ENCODE data around the gene CBLN1. TPM values are rescaled to one million over a fixed set of nuclear protein-coding genes. Genes with fewer than 3 reads are reported as not detected.

CBLN1 gene
- total and polyA plus RNA-seq, 9 of the 15 experiments (the other 6 are each of a cell fraction or from before 2014, with no cell fraction given): not detected

DNA sequence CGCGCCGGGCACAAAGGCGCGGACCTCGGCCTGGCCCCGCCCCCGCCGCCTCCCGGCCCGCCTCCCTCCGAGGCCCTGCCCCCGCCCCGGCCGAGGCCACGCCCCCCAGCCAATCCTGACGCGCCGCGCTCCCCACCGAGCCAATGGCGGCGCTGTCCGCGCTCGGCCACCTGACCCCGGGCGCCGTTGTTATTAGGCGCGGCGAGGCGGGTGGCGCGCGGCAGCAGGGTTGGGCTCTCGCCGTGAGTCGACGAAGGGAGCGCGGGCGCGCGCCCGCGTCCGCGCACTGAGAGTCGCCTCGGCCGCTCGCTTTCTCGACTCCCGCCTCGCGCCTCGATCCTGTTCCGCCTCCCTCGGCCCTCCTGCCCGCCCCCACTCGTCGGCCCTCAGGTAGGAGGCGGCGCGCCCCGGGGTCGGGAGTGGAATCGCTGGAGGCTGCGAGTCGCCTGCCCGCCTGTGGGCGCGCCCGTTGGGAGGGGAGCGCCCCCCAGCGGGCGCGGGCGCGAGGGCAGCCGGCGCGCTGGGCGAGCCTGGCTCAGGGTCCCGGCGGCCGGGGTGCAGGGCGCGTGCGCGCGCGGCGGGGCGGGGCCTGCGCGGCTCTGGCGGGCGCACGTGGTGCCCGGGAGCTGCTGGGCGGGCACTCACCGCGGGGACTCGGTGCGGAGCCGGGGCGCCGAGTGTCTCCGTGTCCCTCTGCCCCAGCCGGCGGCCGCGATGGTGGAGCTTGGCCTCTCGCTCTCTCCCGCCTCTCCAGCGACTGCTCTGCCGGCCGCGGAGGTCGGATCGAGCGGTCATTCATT is 405 bp upstream of the CBLN1 start (continued):
- TF ChIP-seq, protein P1, sequence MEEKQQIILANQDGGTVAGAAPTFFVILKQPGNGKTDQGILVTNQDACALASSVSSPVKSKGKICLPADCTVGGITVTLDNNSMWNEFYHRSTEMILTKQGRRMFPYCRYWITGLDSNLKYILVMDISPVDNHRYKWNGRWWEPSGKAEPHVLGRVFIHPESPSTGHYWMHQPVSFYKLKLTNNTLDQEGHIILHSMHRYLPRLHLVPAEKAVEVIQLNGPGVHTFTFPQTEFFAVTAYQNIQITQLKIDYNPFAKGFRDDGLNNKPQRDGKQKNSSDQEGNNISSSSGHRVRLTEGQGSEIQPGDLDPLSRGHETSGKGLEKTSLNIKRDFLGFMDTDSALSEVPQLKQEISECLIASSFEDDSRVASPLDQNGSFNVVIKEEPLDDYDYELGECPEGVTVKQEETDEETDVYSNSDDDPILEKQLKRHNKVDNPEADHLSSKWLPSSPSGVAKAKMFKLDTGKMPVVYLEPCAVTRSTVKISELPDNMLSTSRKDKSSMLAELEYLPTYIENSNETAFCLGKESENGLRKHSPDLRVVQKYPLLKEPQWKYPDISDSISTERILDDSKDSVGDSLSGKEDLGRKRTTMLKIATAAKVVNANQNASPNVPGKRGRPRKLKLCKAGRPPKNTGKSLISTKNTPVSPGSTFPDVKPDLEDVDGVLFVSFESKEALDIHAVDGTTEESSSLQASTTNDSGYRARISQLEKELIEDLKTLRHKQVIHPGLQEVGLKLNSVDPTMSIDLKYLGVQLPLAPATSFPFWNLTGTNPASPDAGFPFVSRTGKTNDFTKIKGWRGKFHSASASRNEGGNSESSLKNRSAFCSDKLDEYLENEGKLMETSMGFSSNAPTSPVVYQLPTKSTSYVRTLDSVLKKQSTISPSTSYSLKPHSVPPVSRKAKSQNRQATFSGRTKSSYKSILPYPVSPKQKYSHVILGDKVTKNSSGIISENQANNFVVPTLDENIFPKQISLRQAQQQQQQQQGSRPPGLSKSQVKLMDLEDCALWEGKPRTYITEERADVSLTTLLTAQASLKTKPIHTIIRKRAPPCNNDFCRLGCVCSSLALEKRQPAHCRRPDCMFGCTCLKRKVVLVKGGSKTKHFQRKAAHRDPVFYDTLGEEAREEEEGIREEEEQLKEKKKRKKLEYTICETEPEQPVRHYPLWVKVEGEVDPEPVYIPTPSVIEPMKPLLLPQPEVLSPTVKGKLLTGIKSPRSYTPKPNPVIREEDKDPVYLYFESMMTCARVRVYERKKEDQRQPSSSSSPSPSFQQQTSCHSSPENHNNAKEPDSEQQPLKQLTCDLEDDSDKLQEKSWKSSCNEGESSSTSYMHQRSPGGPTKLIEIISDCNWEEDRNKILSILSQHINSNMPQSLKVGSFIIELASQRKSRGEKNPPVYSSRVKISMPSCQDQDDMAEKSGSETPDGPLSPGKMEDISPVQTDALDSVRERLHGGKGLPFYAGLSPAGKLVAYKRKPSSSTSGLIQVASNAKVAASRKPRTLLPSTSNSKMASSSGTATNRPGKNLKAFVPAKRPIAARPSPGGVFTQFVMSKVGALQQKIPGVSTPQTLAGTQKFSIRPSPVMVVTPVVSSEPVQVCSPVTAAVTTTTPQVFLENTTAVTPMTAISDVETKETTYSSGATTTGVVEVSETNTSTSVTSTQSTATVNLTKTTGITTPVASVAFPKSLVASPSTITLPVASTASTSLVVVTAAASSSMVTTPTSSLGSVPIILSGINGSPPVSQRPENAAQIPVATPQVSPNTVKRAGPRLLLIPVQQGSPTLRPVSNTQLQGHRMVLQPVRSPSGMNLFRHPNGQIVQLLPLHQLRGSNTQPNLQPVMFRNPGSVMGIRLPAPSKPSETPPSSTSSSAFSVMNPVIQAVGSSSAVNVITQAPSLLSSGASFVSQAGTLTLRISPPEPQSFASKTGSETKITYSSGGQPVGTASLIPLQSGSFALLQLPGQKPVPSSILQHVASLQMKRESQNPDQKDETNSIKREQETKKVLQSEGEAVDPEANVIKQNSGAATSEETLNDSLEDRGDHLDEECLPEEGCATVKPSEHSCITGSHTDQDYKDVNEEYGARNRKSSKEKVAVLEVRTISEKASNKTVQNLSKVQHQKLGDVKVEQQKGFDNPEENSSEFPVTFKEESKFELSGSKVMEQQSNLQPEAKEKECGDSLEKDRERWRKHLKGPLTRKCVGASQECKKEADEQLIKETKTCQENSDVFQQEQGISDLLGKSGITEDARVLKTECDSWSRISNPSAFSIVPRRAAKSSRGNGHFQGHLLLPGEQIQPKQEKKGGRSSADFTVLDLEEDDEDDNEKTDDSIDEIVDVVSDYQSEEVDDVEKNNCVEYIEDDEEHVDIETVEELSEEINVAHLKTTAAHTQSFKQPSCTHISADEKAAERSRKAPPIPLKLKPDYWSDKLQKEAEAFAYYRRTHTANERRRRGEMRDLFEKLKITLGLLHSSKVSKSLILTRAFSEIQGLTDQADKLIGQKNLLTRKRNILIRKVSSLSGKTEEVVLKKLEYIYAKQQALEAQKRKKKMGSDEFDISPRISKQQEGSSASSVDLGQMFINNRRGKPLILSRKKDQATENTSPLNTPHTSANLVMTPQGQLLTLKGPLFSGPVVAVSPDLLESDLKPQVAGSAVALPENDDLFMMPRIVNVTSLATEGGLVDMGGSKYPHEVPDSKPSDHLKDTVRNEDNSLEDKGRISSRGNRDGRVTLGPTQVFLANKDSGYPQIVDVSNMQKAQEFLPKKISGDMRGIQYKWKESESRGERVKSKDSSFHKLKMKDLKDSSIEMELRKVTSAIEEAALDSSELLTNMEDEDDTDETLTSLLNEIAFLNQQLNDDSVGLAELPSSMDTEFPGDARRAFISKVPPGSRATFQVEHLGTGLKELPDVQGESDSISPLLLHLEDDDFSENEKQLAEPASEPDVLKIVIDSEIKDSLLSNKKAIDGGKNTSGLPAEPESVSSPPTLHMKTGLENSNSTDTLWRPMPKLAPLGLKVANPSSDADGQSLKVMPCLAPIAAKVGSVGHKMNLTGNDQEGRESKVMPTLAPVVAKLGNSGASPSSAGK (IDR thresholded peaks at IDR 0.05): peak; percentile 40; the same call in 1 of the 2 replicates
- TF ChIP-seq NONO (IDR thresholded peaks at IDR 0.05; ENCODE audit: low read depth in 2 of 2, low read length in 1 of 2): peak in 1 of 2 experiments; percentile 59; a peak in 1 of 4 replicates
- TF ChIP-seq, protein P2, sequence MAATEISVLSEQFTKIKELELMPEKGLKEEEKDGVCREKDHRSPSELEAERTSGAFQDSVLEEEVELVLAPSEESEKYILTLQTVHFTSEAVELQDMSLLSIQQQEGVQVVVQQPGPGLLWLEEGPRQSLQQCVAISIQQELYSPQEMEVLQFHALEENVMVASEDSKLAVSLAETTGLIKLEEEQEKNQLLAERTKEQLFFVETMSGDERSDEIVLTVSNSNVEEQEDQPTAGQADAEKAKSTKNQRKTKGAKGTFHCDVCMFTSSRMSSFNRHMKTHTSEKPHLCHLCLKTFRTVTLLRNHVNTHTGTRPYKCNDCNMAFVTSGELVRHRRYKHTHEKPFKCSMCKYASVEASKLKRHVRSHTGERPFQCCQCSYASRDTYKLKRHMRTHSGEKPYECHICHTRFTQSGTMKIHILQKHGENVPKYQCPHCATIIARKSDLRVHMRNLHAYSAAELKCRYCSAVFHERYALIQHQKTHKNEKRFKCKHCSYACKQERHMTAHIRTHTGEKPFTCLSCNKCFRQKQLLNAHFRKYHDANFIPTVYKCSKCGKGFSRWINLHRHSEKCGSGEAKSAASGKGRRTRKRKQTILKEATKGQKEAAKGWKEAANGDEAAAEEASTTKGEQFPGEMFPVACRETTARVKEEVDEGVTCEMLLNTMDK (IDR thresholded peaks at IDR 0.05; ENCODE audit: borderline replicate concordance, insufficient read depth, low read depth, low read length, poor library complexity, severe bottlenecking): peak; percentile 79
- TF ChIP-seq, protein P3, sequence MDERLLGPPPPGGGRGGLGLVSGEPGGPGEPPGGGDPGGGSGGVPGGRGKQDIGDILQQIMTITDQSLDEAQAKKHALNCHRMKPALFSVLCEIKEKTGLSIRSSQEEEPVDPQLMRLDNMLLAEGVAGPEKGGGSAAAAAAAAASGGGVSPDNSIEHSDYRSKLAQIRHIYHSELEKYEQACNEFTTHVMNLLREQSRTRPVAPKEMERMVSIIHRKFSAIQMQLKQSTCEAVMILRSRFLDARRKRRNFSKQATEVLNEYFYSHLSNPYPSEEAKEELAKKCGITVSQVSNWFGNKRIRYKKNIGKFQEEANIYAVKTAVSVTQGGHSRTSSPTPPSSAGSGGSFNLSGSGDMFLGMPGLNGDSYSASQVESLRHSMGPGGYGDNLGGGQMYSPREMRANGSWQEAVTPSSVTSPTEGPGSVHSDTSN (CRISPR knock-in tag; IDR thresholded peaks at IDR 0.05; ENCODE audit: low read depth): no peak
- TF ChIP-seq, protein P3 (tag; conservative IDR thresholded peaks at IDR 0.05; ENCODE audit: low read depth): no peak
- TF ChIP-seq ARID1B (IDR thresholded peaks at IDR 0.05): no peak
- TF ChIP-seq, protein P4, sequence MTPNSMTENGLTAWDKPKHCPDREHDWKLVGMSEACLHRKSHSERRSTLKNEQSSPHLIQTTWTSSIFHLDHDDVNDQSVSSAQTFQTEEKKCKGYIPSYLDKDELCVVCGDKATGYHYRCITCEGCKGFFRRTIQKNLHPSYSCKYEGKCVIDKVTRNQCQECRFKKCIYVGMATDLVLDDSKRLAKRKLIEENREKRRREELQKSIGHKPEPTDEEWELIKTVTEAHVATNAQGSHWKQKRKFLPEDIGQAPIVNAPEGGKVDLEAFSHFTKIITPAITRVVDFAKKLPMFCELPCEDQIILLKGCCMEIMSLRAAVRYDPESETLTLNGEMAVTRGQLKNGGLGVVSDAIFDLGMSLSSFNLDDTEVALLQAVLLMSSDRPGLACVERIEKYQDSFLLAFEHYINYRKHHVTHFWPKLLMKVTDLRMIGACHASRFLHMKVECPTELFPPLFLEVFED (CRISPR knock-in tag; conservative IDR thresholded peaks at IDR 0.05): no peak
